B cell (primary cell): ENCODE measurements around the gene CCDC6. TPM values are rescaled to one million over a fixed set of nuclear protein-coding genes. Genes with fewer than 3 reads are reported as not detected.

Experiments used
- ATAC-seq: fragments of 200-7000 bp; cut with Tn5 transposase; one replicate; pipeline ENCODE4 v1.10.0; 2021; ENCODE audit warnings: low read depth, mild to moderate bottlenecking, moderate number of reproducible peaks, moderate library complexity
- CTCF ChIA-PET: fragments of 350-600 bp; sonication (Branson Sonifier 250); formaldehyde crosslinking; loops from one replicate; lab custom pipeline; 2021; ENCODE audit warnings: antibody characterized with exemption, inconsistent platforms; lab: Charles Lee
- POLR2A ChIA-PET: fragments of 350-600 bp; sonication (Branson Sonifier 250); formaldehyde crosslinking; loops from one replicate; lab custom pipeline; 2021; ENCODE audit warnings: antibody characterized with exemption; lab: Charles Lee
- DNase-seq: peaks from one replicate; pipeline ENCODE4 v3.0.0; 2013
- H2AFZ ChIP-seq: 2 replicates; pipeline ENCODE4 v1.6.1; 2012; ENCODE audit warnings: mild to moderate bottlenecking, low read depth, low read length; ENCODE audit not compliant: insufficient read depth, poor library complexity, severe bottlenecking
- H3K27ac ChIP-seq, 2 donors: 1 replicate in 1 of 2; 2 replicates in 1 of 2; pipeline ENCODE4 v1.5.1; 2012 to 2013; ENCODE audit warnings: low read length in 2 of 2, mild to moderate bottlenecking in 2 of 2, moderate library complexity in 1 of 2
- H3K27me3 ChIP-seq, 4 experiments: fragments of 200-600 bp in 1 of 4; sonication (generic) in 1 of 4; replicated peaks in 1 of 4; 1 replicate in 2 of 4; 2 replicates in 2 of 4; pipeline versions ENCODE4 v1.6.1 to v1.7.0; 2013 to 2016; ENCODE audit warnings: low read length in 3 of 4, mild to moderate bottlenecking in 2 of 4, mixed read lengths in 1 of 4, moderate library complexity in 1 of 4; ENCODE audit not compliant: insufficient read depth in 4 of 4, control insufficient read depth in 3 of 4; ENCODE audit errors: control extremely low read depth in 1 of 4
- H3K36me3 ChIP-seq, 2 experiments: replicated peaks in 1 of 2; 1 replicate in 1 of 2; 2 replicates in 1 of 2; pipeline versions ENCODE4 v1.6.1 to v1.7.1; 2013; ENCODE audit warnings: low read length in 1 of 2; ENCODE audit not compliant: insufficient read depth in 2 of 2, control insufficient read depth in 1 of 2; ENCODE audit errors: control extremely low read depth in 1 of 2, extremely low read depth in 1 of 2
- H3K4me1 ChIP-seq, 2 donors: fragments of 200-600 bp in 1 of 2; sonication (generic) in 1 of 2; 1 replicate in 1 of 2; 2 replicates in 1 of 2; pipeline versions ENCODE4 v1.5.1 to v1.6.1; 2013 to 2017; ENCODE audit warnings: low read length in 2 of 2; ENCODE audit not compliant: control insufficient read depth in 2 of 2, insufficient read depth in 2 of 2
- H3K4me2 ChIP-seq: replicated peaks from 2 replicates; pipeline ENCODE3; 2012; ENCODE audit warnings: mild to moderate bottlenecking, low read depth, low read length; ENCODE audit not compliant: poor library complexity, severe bottlenecking
- H3K4me3 ChIP-seq, 5 experiments: fragments of 200-600 bp in 1 of 5; sonication (generic) in 1 of 5; 1 replicate in 3 of 5; 2 replicates in 2 of 5; pipeline versions ENCODE4 v1.5.1 to v1.7.0; 2011 to 2016; ENCODE audit warnings: low read length in 4 of 5, mild to moderate bottlenecking in 4 of 5, low read depth in 2 of 5, control low read depth in 1 of 5, moderate library complexity in 1 of 5; ENCODE audit not compliant: insufficient read depth in 1 of 5; ENCODE audit errors: control extremely low read depth in 1 of 5, extremely low read depth in 1 of 5
- H3K79me2 ChIP-seq: fragments of 200-600 bp; sonication (generic); one replicate; pipeline ENCODE4 v1.6.0; 2016; ENCODE audit warnings: low read length; ENCODE audit not compliant: control insufficient read depth, insufficient read depth
- H3K9ac ChIP-seq: fragments of 200-600 bp; sonication (generic); 2 replicates; pipeline ENCODE4 v1.6.1; 2017; ENCODE audit warnings: mild to moderate bottlenecking, low read length, moderate library complexity
- H3K9me3 ChIP-seq, 3 donors: one replicate each; pipeline versions ENCODE4 v1.6.1 to v1.7.1; 2013; ENCODE audit warnings: low read length in 2 of 3; ENCODE audit not compliant: control insufficient read depth in 2 of 3, insufficient read depth in 1 of 3; ENCODE audit errors: control extremely low read depth in 1 of 3
- H4K20me1 ChIP-seq: 2 replicates; pipeline ENCODE4 v1.6.0; 2012; ENCODE audit warnings: mild to moderate bottlenecking, low read length; ENCODE audit not compliant: insufficient read depth, control insufficient read depth, poor library complexity, severe bottlenecking
- H3K27ac Mint-ChIP-seq: one replicate; pipeline ENCODE4 v1.8.0; 2021; ENCODE audit warnings: mixed read lengths
- H3K27me3 Mint-ChIP-seq: one replicate; pipeline ENCODE4 v1.8.0; 2021; ENCODE audit warnings: mixed read lengths
- H3K4me1 Mint-ChIP-seq: one replicate; pipeline ENCODE4 v1.8.0; 2021; ENCODE audit warnings: mixed read lengths
- H3K4me3 Mint-ChIP-seq: one replicate; pipeline ENCODE4 v1.8.0; 2021; ENCODE audit warnings: mixed read lengths
- H3K9me3 Mint-ChIP-seq: one replicate; pipeline ENCODE4 v1.8.0; 2022; ENCODE audit warnings: mixed read lengths; ENCODE audit not compliant: insufficient read depth
- CTCF ChIP-seq: fragments of 200-600 bp; IDR thresholded peaks from one replicate; pipeline ENCODE4 v1.8.0; 2022; ENCODE audit warnings: antibody characterized with exemption, mild to moderate bottlenecking
- EZH2 ChIP-seq: IDR thresholded peaks from 2 replicates; pipeline ENCODE4 v1.6.1; 2012; ENCODE audit warnings: borderline replicate concordance, low read depth, mild to moderate bottlenecking, moderate library complexity, low read length; ENCODE audit not compliant: insufficient read depth, poor library complexity, severe bottlenecking
- WGBS: methylation state at CpG from one replicate; pipeline ENCODE4 v1.1.5; 2013; ENCODE audit warnings: missing lambda C conversion rate; ENCODE audit not compliant: insufficient coverage; 5-methylcytosine and 5-hydroxymethylcytosine counted together
- intact Hi-C: fragments of 100-400 bp; cut with micrococcal nuclease; formaldehyde crosslinking; loops from one replicate; pipeline ENCODE4 v1.10.0; 2022
- polyA plus RNA-seq: library from polyadenylated mRNA; depleted of rRNA; stranded (reverse); fragments of >200 nt; gene quantifications from 2 replicates; pipeline ENCODE4 v1.2.3, GENCODE V29; 2012
- total RNA-seq, 2 donors: library from RNA; stranded (reverse); fragments of 120-200 nt in 1 of 2; gene quantifications; 1 replicate in 1 of 2; 2 replicates in 1 of 2; pipeline versions ENCODE4 v1.2.3 to v1.2.4, GENCODE V29; 2013 to 2022

Gene CCDC6
- total and polyA plus RNA-seq, 2 donors (not counting 1 experiment from before 2014, with no cell fraction given), result 18.2 to 30.1 TPM

DNA sequence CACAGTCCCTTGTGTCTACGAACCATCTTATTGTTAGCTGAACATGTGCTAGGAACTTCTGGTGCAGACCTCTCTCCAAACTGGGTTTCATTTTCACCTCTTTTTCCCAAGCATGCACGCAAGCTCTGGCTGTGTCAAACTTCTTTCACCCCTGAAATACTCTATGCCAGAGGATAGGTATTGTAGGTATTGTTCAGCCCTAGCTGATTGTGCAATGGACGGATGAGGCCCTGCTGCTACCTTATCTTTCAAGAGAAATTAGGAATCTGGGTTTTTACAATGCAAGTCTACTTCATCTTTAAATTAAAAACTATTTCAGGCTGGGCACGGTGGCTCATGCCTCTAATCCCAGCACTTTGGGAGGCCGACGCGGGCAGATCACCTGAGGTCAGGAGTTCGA is 124.8 kb downstream of the CCDC6 start:
- Mint-ChIP-seq H3K4me1 (no peaks in the 10 kb centered on the region), H3K27ac (no peak overlapping the region), H3K9me3 (peaks cover 3% of the 10 kb centered on the region), H3K27me3 (no peaks in the 10 kb centered on the region), H3K4me3 (no peak overlapping the region)
- TF ChIP-seq EZH2 (no peak), CTCF (no peak)
- Histone ChIP-seq H3K4me1 (no peaks in the 10 kb centered on the region), H3K4me2 (no peak overlapping the region), H3K9me3 (peaks cover 0 to 13% (median 0%) of the 10 kb centered on the region in 3 donors), H3K36me3 (no peaks in the 10 kb centered on the region), H3K9ac (no peak overlapping the region), H3K27ac (no peak overlapping the region), H3K4me3 (no peak overlapping the region), H3K79me2 (no peaks in the 10 kb centered on the region), H4K20me1 (no peaks in the 10 kb centered on the region), H2AFZ (no peak overlapping the region), H3K27me3 (no peaks in the 10 kb centered on the region)
- CTCF ChIA-PET, result no interaction called here
- no peak for DNase-seq
- WGBS, result 86% methylated on average over 1 of the region's 8 CpGs
- ATAC-seq, result no peak
- POLR2A ChIA-PET, result no interaction called here
- intact Hi-C loops, result no loop called here

DNA sequence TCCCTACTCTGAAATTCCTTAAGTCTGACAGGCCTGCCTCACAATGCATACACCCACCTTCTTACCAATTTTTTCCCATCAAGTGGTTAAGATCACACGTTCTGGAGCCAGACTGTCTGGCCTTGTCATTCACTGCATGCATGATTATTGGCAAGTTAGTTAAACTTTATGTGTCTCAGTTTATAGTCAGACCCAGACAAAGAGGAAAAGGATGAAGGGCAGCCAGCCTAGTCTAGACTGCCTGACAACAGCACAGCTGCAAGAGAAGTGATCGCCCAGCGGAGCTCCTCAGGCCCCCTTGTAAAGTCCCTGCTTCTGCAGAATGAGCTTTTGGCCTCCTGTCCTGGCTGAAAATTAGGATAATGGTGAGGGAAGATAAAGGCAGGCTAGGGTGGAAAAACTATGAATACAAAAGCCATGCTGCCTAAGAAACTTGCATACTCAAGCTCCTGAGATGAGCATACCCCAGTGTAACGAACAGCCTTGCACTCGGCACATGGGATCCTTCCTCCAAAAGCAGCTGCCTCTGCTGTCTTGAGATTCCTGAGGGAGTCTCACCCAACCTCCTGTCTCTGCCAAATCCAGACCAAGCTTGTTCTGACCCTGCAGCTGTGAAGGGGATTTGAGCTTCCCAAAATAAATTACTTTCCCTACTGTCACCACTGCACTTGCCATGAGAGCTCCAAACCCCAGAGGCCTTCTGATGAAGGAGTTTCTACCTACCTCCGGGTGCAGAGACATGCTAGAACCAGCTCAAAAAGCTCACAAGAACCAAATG is 126.4 kb downstream of the CCDC6 start:
- ChIA-PET CTCF (interaction anchor here (1.3 kb wide), 1 partner anchor 51 kb away, joined by 3 read pairs; no protein-coding TSS in a partner anchor), POLR2A (interaction anchor here (0.6 kb wide), 1 partner anchor 1169 kb away, joined by 3 read pairs; no protein-coding TSS in a partner anchor)
- H3K4me2 ChIP-seq, result no peak overlapping the region
- ATAC-seq (no peak), DNase-seq (no peak)
- no peaks in the 10 kb centered on the region for H3K36me3 ChIP-seq
- Mint-ChIP-seq H3K4me1 (no peaks in the 10 kb centered on the region), H3K27ac (no peak overlapping the region), H3K9me3 (peaks cover 8% of the 10 kb centered on the region), H3K27me3 (no peaks in the 10 kb centered on the region), H3K4me3 (no peak overlapping the region)
- peaks cover 0 to 8% (median 0%) of the 10 kb centered on the region in 3 donors for H3K9me3 ChIP-seq
- H3K4me3 ChIP-seq, result no peak overlapping the region
- 94% methylated on average over 5 of the region's 6 CpGs for WGBS
- no peaks in the 10 kb centered on the region for H3K27me3 ChIP-seq
- TF ChIP-seq EZH2, result no peak
- no peak for TF ChIP-seq CTCF
- H3K4me1 ChIP-seq, result no peaks in the 10 kb centered on the region
- no peak overlapping the region for H3K27ac ChIP-seq
- intact Hi-C loops, result no loop called here
- H4K20me1 ChIP-seq, result no peaks in the 10 kb centered on the region
- no peak overlapping the region for H2AFZ ChIP-seq
- H3K9ac ChIP-seq, result no peak overlapping the region
- no peaks in the 10 kb centered on the region for H3K79me2 ChIP-seq
